HG03097 (cell line): ENCODE results near the gene ATP2B1.

Source experiments
- ATAC-seq: cut with Tn5 transposase; IDR thresholded peaks from one replicate; pipeline ENCODE4 v1.9.1; 2021; ENCODE audit not compliant: unreplicated experiment, low FRiP score

The ATP2B1 gene

GRCh38 chr12:89551747-89552146 lies 156.9 kb downstream of the ATP2B1 start:
- no peak for ATAC-seq

- ATAC-seq, result no peak
These were observed 161.5 kb downstream of the ATP2B1 start for GRCh38 chr12:89547101-89547500.

- ATAC-seq, result no peak
These were observed 162.5 kb downstream of the ATP2B1 start for GRCh38 chr12:89546151-89546550.

GRCh38 chr12:89544681-89545184 lies 163.9 kb downstream of the ATP2B1 start:
- no peak for ATAC-seq

- ATAC-seq, result no peak
These were observed 164.6 kb downstream of the ATP2B1 start for GRCh38 chr12:89544022-89544421.

GRCh38 chr12:89542912-89543592 lies 165.6 kb downstream of the ATP2B1 start:
- ATAC-seq, result peak; percentile 78

GRCh38 chr12:89542236-89542635 lies 166.4 kb downstream of the ATP2B1 start:
- no peak for ATAC-seq

- ATAC-seq, result no peak
These were observed 168.1 kb downstream of the ATP2B1 start for GRCh38 chr12:89540586-89540985.

GRCh38 chr12:89539426-89540223 lies 169.0 kb downstream of the ATP2B1 start:
- no peak for ATAC-seq

GRCh38 chr12:89538897-89539296 lies 169.7 kb downstream of the ATP2B1 start:
- no peak for ATAC-seq
